Activated CD4-positive, alpha-beta T cell treated with anti-CD3 and anti-CD28 coated beads, Interleukin-10, Interleukin-2, amounts not matched to agents 100 ng/mL and 50 ng/mL, durations not matched to agents 16 hours and 8 hours (primary cell): ENCODE measurements around the gene ARRB1.

Source experiments
- DNase-seq: peaks from one replicate; pipeline ENCODE4 v3.0.0-alpha.2; 2020

ARRB1 gene

GRCh38 chr11:75244052-75244814, 107.2 kb downstream of the ARRB1 start:
- no peak for DNase-seq

- DNase-seq: no peak
Observed at GRCh38 chr11:75242722-75243600, 108.5 kb downstream of the ARRB1 start.

GRCh38 chr11:75241906-75242644, 109.4 kb downstream of the ARRB1 start:
- no peak for DNase-seq

- DNase-seq: peak; percentile 91
Observed at GRCh38 chr11:75241036-75241905, 110.2 kb downstream of the ARRB1 start.

GRCh38 chr11:75240311-75241035, 111.0 kb downstream of the ARRB1 start, which contains the start of gene TPBGL:
TSS of gene TPBGL (plus strand) at chr11:75240774. CDS start at chr11:75241050, 276 bp downstream.
- peak; percentile 9 for DNase-seq

GRCh38 chr11:75239531-75240290, 111.8 kb downstream of the ARRB1 start:
- no peak for DNase-seq

GRCh38 chr11:75238595-75239440, 112.6 kb downstream of the ARRB1 start:
- no peak for DNase-seq

GRCh38 chr11:75237050-75237449, 114.4 kb downstream of the ARRB1 start:
- DNase-seq: no peak

- no peak for DNase-seq
Observed at GRCh38 chr11:75236062-75236461, 115.4 kb downstream of the ARRB1 start.

GRCh38 chr11:75233754-75234172, 117.7 kb downstream of the ARRB1 start:
- DNase-seq: peak; percentile 34

GRCh38 chr11:75230621-75231020, 120.8 kb downstream of the ARRB1 start:
- DNase-seq: no peak

- no peak for DNase-seq
Observed at GRCh38 chr11:75229466-75229865, 122.0 kb downstream of the ARRB1 start.

GRCh38 chr11:75225794-75226193, 125.7 kb downstream of the ARRB1 start:
- DNase-seq: no peak

GRCh38 chr11:75223954-75224643, 127.4 kb downstream of the ARRB1 start:
- DNase-seq: no peak

- no peak for DNase-seq
Observed at GRCh38 chr11:75219869-75220268, 131.6 kb downstream of the ARRB1 start.

- no peak for DNase-seq
Observed at GRCh38 chr11:75214843-75215242, 136.6 kb downstream of the ARRB1 start.

GRCh38 chr11:75214411-75214821, 137.0 kb downstream of the ARRB1 start:
- DNase-seq: peak; percentile 76
